GM23338 (cell line): ENCODE results near the gene DSG1.

Source experiments
- CREB1 ChIP-seq: fragments of 250-450 bp; sonication (Bioruptor Pico); IDR thresholded peaks from 2 replicates; pipeline ENCODE4 v1.5.0; 2020; ENCODE audit warnings: low read depth, mild to moderate bottlenecking, moderate library complexity
- CTCF ChIP-seq, 2 experiments: fragments of 200-600 bp in 1 of 2; sonication (generic) in 1 of 2; conservative IDR thresholded peaks; 2 replicates each; pipeline versions ENCODE4 v1.5.1 to v1.6.1; 2016 to 2017; ENCODE audit warnings: antibody characterized with exemption in 2 of 2, low read depth in 2 of 2, mild to moderate bottlenecking in 2 of 2, moderate library complexity in 1 of 2
- EZH2 ChIP-seq: fragments of 200-600 bp; sonication (generic); IDR thresholded peaks from one replicate; pipeline ENCODE4 v1.8.0; 2017; ENCODE audit warnings: antibody characterized with exemption, mild to moderate bottlenecking, low read depth; ENCODE audit not compliant: unreplicated experiment
- JUNB ChIP-seq: IDR thresholded peaks from one replicate; pipeline ENCODE4 v1.6.1; 2016; ENCODE audit warnings: antibody characterized with exemption; ENCODE audit not compliant: unreplicated experiment
- NANOG ChIP-seq: IDR thresholded peaks from 2 replicates; pipeline ENCODE4 v1.6.1; 2016; ENCODE audit warnings: antibody characterized with exemption, borderline replicate concordance
- POLR2AphosphoS5 ChIP-seq: IDR thresholded peaks from 2 replicates; pipeline ENCODE4 v1.6.1; 2016; ENCODE audit warnings: antibody characterized with exemption, low read depth
- ZNF114 ChIP-seq: fragments of 250-450 bp; sonication (Bioruptor Pico); IDR thresholded peaks from 2 replicates; pipeline ENCODE4 v1.5.0; 2020; ENCODE audit warnings: mild to moderate bottlenecking, moderate library complexity
- ZNF462 ChIP-seq: fragments of 250-450 bp; sonication (Bioruptor Pico); IDR thresholded peaks from 2 replicates; pipeline ENCODE4 v1.5.0; 2020; ENCODE audit warnings: mild to moderate bottlenecking, moderate library complexity

GRCh38 chr18:31301201-31301655 lies 16.7 kb upstream of the DSG1 start:
- TF ChIP-seq CTCF (conservative IDR thresholded peaks at IDR 0.05; ENCODE audit: low read depth in 2 of 2) = no peak
- no peak for TF ChIP-seq JUNB
- TF ChIP-seq NANOG = no peak
- peak; percentile 90 for TF ChIP-seq ZNF462 (CRISPR knock-in tag)
- no peak for TF ChIP-seq CREB1 (CRISPR knock-in tag)
- TF ChIP-seq EZH2 = no peak
- no peak for TF ChIP-seq POLR2AphosphoS5
- 0 out of 2 replicates have a peak, but pooled peaks have one; percentile 16 for TF ChIP-seq ZNF114 (CRISPR knock-in tag)
